Mucosa of rectum (tissue), 2 donors: ENCODE results near the gene ITGBL1.
"Not testable (repeated sequence)": the region's sequence is repeated elsewhere in the genome, so short reads cannot be mapped to it uniquely, and the experiment has no call there.

Source experiments
- H3K27ac ChIP-seq, 2 donors: one replicate each; pipeline ENCODE4 v1.7.0; 2013; ENCODE audit warnings: inconsistent platforms in 2 of 2, low read depth in 2 of 2, low read length in 2 of 2
- H3K27me3 ChIP-seq, 2 donors: one replicate each; pipeline ENCODE4 v1.7.0; 2013; ENCODE audit warnings: low read length in 2 of 2; ENCODE audit not compliant: control insufficient read depth in 2 of 2, insufficient read depth in 2 of 2
- H3K36me3 ChIP-seq, 2 donors: one replicate each; pipeline ENCODE4 v1.7.0; 2013; ENCODE audit warnings: low read length in 2 of 2; ENCODE audit not compliant: control insufficient read depth in 2 of 2, insufficient read depth in 2 of 2
- H3K4me1 ChIP-seq, 2 donors: one replicate each; pipeline ENCODE4 v1.7.0; 2013; ENCODE audit warnings: low read length in 2 of 2, mild to moderate bottlenecking in 1 of 2; ENCODE audit not compliant: control insufficient read depth in 2 of 2, insufficient read depth in 2 of 2
- H3K4me3 ChIP-seq, 2 donors: one replicate each; pipeline ENCODE4 v1.7.0; 2013; ENCODE audit warnings: low read length in 2 of 2
- H3K9ac ChIP-seq, 2 donors: one replicate each; pipeline ENCODE4 v1.7.0; 2013; ENCODE audit warnings: low read length in 2 of 2, low read depth in 1 of 2, mild to moderate bottlenecking in 1 of 2
- H3K9me3 ChIP-seq, 2 donors: one replicate each; pipeline ENCODE4 v1.7.0; 2013; ENCODE audit warnings: low read length in 2 of 2; ENCODE audit not compliant: control insufficient read depth in 2 of 2
- donor health status: healthy.
- donor health status: Normal muscosa, but diverticular disease.

The ITGBL1 gene

DNA sequence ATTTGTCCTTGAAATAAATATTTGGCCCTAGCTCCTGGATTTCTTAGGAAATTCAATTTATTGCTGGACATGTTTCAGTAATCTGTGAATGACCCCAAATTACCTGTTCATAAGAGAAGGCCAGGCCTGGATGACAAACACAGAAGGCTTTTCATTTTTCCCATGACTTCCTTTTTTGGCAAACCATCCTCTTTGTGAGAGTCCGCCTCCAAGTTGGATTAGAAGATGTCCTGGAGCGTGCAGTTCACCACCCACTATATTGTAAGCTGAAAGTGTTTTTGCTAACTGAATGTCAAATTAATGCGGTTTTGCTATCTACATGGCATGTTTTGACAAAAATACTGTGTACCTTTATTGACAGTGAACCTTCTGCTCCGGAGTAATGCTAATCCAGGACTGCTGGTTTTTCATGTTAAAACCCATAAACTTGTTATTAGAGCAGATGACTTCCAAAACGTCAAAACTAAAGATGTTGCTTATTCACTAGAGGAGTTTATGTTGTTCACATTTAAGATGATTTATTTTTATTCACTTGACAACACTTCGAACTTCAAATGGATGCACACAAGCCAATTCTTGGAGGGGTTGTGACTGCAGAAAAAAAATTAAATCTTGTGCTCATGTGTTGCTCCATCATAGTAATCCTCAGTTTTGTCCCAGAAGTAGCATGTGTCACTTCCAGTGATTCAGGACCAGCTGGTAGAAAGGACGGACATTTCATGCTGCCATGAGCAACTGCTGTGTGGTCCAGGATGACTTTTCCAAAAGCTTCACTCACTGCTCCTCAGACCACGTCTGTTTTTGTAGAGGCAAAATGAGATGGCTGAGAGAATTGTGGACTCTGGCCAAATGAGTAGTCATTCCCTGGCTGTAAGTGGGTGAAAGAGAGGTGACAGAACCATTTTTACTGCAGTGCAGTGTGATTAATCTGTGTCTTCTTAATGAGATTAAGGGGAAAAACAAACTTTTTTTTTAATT, 71.0 kb downstream of the ITGBL1 start:
- Histone ChIP-seq H3K9ac (no peak overlapping the region), H3K4me1 (no peaks in the 10 kb centered on the region), H3K4me3 (no peak overlapping the region), H3K36me3 (no peaks in the 10 kb centered on the region), H3K9me3 (no peaks in the 10 kb centered on the region), H3K27ac (no peak overlapping the region), H3K27me3 (no peaks in the 10 kb centered on the region)

DNA sequence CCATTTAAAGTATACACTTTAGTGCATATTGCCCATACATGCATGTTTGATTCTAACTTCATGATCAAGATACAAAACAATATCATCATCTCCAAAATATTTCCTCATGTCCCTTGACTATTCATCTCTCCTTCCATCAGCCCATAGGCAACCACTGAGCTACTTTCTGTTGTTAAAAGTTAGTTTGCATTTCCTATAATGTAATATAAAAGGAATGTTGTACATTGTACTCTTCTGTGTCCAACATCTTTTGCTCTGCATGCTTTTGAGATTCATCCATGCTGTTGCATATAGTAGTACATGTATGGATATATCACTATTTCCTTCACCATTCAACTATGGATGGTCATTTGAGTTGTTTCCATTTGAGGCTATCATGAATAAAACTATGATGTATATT, 74.7 kb downstream of the ITGBL1 start:
- H3K27me3 ChIP-seq: no peaks in the 10 kb centered on the region
- no peak overlapping the region for H3K9ac ChIP-seq
- no peak overlapping the region for H3K27ac ChIP-seq
- no peaks in the 10 kb centered on the region for H3K9me3 ChIP-seq
- no peak overlapping the region for H3K4me3 ChIP-seq
- no peaks in the 10 kb centered on the region for H3K36me3 ChIP-seq
- H3K4me1 ChIP-seq: no peaks in the 10 kb centered on the region

DNA sequence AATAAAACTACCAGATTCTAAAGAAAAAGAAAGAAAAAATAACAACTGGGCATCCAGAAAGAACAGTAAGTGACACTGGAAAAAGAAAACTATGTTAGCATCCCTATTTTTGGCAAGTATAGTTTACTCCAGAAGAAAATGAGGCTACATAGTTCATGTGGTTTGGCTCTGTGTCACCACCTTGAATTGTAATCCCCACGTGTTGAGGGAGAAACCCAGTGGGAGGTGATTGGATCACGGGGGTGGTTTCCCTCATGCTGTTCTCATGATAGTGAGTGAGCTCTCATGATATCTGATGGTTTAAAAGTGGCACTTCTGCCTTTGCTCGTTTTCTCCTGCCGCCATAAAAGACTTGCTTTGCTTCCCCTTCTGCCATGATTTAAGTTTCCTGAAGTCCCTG, 76.9 kb downstream of the ITGBL1 start:
- no peak overlapping the region for H3K4me3 ChIP-seq
- H3K27ac ChIP-seq: no peak overlapping the region

DNA sequence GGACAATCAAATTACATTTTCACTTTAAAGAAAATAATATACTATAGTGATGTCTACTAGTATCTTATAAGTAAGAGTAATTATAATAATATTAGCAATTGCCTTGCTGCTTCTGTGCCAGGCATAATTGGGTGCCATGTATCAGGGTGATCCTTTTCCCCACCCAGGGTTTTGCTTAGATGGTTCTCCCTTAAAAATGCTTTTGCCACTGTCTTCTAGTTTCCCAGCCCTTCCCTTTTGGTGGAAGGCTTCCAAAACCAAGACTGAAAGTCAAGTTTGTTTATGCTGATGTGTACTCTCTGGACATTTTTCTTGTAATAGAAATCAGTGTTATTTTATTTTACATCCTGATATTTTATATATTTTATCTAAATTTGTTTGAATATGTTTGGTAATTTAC, 77.8 kb downstream of the ITGBL1 start:
- no peak overlapping the region for H3K27ac ChIP-seq
- H3K4me1 ChIP-seq: no peaks in the 10 kb centered on the region
- H3K9me3 ChIP-seq: no peaks in the 10 kb centered on the region

More for the DNA sequence above, 76.9 kb downstream of the ITGBL1 start:
- Histone ChIP-seq H3K9ac (no peak overlapping the region), H3K9me3 (no peaks in the 10 kb centered on the region), H3K36me3 (no peaks in the 10 kb centered on the region), H3K4me1 (no peaks in the 10 kb centered on the region), H3K27me3 (no peaks in the 10 kb centered on the region)

DNA sequence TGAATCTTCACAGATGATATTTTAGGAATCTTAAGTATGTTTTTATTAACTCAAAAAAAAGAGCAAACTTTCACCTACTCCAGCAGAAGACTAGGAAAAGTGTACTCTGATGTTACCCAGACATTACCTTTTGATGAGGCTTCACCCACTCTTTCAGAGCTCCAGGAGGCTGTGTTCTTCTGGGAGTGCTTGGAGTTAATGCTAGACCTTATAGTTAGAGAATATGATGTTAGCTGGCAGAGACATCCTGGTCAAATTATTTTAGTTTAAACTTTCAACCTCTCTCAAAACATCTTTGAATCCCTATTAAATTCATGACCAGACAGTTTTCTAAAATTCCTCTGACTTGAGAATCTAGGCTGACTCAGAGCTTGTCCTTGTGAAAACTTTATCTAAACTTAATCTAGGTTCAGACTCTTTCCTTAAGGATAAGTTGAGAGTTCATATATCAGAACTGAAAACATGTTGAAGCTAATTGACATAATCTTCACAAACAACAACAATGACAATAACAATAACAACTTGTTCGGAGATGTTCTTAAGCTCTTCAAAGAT, 82.8 kb downstream of the ITGBL1 start:
- Histone ChIP-seq H3K27me3 (no peaks in the 10 kb centered on the region), H3K36me3 (no peaks in the 10 kb centered on the region), H3K9me3 (no peaks in the 10 kb centered on the region), H3K27ac (no peak overlapping the region), H3K4me3 (no peak overlapping the region), H3K9ac (no peak overlapping the region), H3K4me1 (no peaks in the 10 kb centered on the region)

More for the DNA sequence above, 77.8 kb downstream of the ITGBL1 start:
- Histone ChIP-seq H3K4me3 (no peak overlapping the region), H3K9ac (no peak overlapping the region), H3K27me3 (no peaks in the 10 kb centered on the region), H3K36me3 (no peaks in the 10 kb centered on the region)

DNA sequence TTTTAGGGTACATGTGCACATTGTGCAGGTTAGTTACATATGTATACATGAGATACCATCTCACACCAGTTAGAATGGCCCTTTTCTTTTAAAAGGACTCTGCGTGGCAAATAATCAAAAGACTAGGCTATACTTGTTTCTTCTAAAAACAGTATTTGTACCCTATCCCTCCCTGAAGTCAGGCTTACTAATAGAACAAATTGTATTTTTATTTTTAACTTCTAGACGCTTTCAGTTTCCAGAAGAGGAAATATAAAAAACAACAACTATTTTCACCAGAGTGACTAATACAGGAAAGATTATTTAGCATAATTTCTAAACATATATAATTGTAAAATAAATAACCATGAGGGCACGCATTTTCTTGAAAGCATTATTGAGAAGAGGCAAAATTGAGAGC, 83.6 kb downstream of the ITGBL1 start:
- Histone ChIP-seq H3K9me3 (no peaks in the 10 kb centered on the region), H3K4me3 (no peak overlapping the region), H3K36me3 (no peaks in the 10 kb centered on the region), H3K9ac (no peak overlapping the region), H3K4me1 (no peaks in the 10 kb centered on the region), H3K27ac (no peak overlapping the region), H3K27me3 (no peaks in the 10 kb centered on the region)

DNA sequence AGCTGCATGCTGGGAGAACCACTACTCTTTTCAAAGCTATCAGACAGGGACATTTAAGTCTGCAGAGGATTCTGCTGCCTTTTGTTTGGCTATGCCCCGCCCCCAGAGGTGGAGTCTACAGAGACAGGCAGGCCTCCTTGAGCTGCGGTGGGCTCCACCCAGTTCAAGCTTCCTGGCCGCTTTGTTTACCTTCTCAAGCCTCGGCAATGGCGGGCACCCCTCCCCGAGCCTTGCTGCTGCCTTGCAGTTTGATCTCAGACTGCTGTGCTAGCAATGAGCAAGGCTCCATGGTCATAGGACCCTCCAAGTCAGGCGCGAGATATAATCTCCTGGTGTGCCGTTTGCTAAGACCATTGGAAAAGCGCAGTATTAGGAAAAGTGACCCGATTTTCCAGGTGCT, 92.1 kb downstream of the ITGBL1 start:
- not testable (repeated sequence) for H3K36me3 ChIP-seq, H3K9me3 ChIP-seq, H3K4me1 ChIP-seq, H3K27me3 ChIP-seq, H3K9ac ChIP-seq, H3K4me3 ChIP-seq, H3K27ac ChIP-seq

DNA sequence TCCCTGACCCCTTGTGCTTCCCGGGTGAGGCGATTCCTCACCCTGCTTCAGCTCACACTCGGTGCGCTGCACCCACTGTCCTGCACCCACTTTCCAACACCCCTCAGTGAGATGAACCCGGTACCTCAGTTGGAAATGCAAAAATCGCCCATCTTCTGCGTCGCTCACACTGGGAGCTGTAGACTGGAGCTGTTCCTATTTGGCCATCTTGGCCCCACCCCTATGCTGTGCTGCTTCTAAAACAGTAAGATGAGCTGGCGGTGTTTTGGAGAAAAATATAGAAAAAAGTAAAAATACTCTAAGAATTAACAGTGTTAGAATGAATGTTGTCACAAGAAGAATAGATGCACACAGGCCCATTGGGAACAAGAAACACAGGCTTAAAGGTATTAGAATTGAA, 92.5 kb downstream of the ITGBL1 start:
- H3K36me3 ChIP-seq: no peaks in the 10 kb centered on the region
- no peak overlapping the region for H3K9ac ChIP-seq
- H3K27me3 ChIP-seq: no peaks in the 10 kb centered on the region
- H3K9me3 ChIP-seq: no peaks in the 10 kb centered on the region
- H3K4me1 ChIP-seq: no peaks in the 10 kb centered on the region
- no peak overlapping the region for H3K4me3 ChIP-seq
- H3K27ac ChIP-seq: no peak overlapping the region

DNA sequence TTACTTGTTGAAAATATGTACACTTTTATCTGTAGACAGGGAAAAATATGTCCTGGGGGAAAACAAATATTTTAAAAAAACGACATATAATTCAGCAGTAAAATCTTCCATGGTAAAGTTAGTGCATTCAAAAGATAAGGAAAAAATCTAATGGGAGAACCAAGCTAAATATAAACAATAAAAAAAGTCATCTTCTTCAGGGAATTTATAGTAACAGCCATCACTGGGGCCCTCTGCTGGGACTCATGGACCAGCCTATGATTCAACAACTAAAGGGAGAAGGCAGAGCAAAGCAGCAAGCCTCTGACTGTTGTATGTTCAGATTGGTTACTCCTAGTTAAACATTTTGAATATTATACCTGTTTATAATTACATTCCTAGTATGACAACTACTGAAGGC, 93.0 kb downstream of the ITGBL1 start:
- Histone ChIP-seq H3K27ac (no peak overlapping the region), H3K27me3 (no peaks in the 10 kb centered on the region), H3K9ac (no peak overlapping the region), H3K36me3 (no peaks in the 10 kb centered on the region), H3K4me1 (no peaks in the 10 kb centered on the region), H3K4me3 (no peak overlapping the region), H3K9me3 (no peaks in the 10 kb centered on the region)

DNA sequence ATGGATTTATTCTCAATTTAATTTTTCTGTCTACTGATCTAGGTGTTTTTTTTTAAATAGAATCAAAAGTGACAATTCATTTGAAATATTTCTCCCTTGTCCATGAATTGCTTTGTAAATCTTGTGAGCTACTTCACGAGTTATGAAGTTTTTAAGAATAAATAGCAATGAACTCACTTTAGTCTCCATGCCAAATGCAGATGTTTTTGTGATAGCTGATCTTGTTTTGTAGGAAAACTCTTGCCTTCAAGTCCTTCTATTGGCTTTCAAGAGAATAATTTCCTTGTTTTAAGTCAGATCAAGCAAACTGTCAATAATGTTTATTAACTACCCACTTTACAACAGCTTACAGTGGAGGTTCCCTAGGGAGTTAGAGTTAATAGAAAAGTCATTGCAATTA, 99.8 kb downstream of the ITGBL1 start:
- Histone ChIP-seq H3K4me3 (no peak overlapping the region), H3K27ac (no peak overlapping the region), H3K9me3 (no peaks in the 10 kb centered on the region), H3K9ac (no peak overlapping the region), H3K36me3 (no peaks in the 10 kb centered on the region), H3K27me3 (no peaks in the 10 kb centered on the region), H3K4me1 (no peaks in the 10 kb centered on the region)
